Gastrocnemius medialis (tissue), 4 donors: Measurements from ENCODE around the gene ELK4.

Experiments
- CTCF ChIP-seq, 5 experiments: fragments of 450-650 bp in 3 of 5; fragments of 200-600 bp in 2 of 5; sonication (generic) in 2 of 5; IDR thresholded peaks in 4 of 5; conservative IDR thresholded peaks in 1 of 5; 1 replicate in 4 of 5; 2 replicates in 1 of 5; pipeline ENCODE4 v1.5.1; 2016 to 2019; ENCODE audit warnings: antibody characterized with exemption in 5 of 5, mild to moderate bottlenecking in 3 of 5, moderate library complexity in 3 of 5
- POLR2A ChIP-seq, 2 donors: fragments of 450-650 bp; IDR thresholded peaks; one replicate each; pipeline ENCODE4 v1.6.1; 2017; ENCODE audit warnings: antibody characterized with exemption in 2 of 2, mild to moderate bottlenecking in 2 of 2, moderate library complexity in 2 of 2

GRCh38 chr1:205669341-205670149 lies 37.7 kb upstream of the ELK4 start:
- TF ChIP-seq POLR2A (IDR thresholded peaks at IDR 0.05) = no peak
- no peak for TF ChIP-seq CTCF (IDR thresholded peaks at IDR 0.05 in 4 of 5, conservative IDR thresholded peaks at IDR 0.05 in 1 of 5)
